Measurements from ENCODE around the gene ARL4D.

- TF ChIP-seq CTCF (IDR thresholded peaks at IDR 0.05; ENCODE audit: insufficient read depth, low read depth, low read length) (no peak), EZH2 (IDR thresholded peaks at IDR 0.05; ENCODE audit: insufficient read depth, low read length) (no peak)
Observed at GRCh38 chr17:43372273-43372911, 26.4 kb upstream of the ARL4D start.
